Measurements from ENCODE around the gene ARFGEF2. TPM values are rescaled to one million over a fixed set of nuclear protein-coding genes. Genes with fewer than 3 reads are reported as not detected.

The ARFGEF2 gene
- total RNA-seq, 4 donors from 2014 or later = 27.6 to 33.5 (median 30.1) TPM

GRCh38 chr20:48940170-48940569 is 18.7 kb downstream of the ARFGEF2 start:
- H3K27ac ChIP-seq = no peak overlapping the region
- no peak for TF ChIP-seq POLR2A (IDR thresholded peaks at IDR 0.05)
- 44 to 74% methylated on average over 2 of the region's 2 CpGs for WGBS, 2 donors

GRCh38 chr20:48941467-48941866 is 20.0 kb downstream of the ARFGEF2 start:
- no peak for DNase-seq (ENCODE audit: low spot score in 2 of 2)
- Histone ChIP-seq H3K4me1 (peaks cover 0 to 15% (median 0%) of the 10 kb centered on the region in 4 donors), H3K36me3 (peaks cover 0 to 57% (median 4%) of the 10 kb centered on the region in 3 donors), H3K27ac (no peak overlapping the region), H3K9me3 (peaks cover 0 to 5% (median 0%) of the 10 kb centered on the region in 4 donors), H3K27me3 (no peaks in the 10 kb centered on the region), H3K4me3 (no peak overlapping the region)
- no peak for TF ChIP-seq POLR2A (IDR thresholded peaks at IDR 0.05)
- 68 to 80% methylated on average over 4 of the region's 4 CpGs for WGBS, 2 donors

More at GRCh38 chr20:48940170-48940569, 18.7 kb downstream of the ARFGEF2 start:
- no peaks in the 10 kb centered on the region for H3K27me3 ChIP-seq
- H3K36me3 ChIP-seq = peaks cover 0 to 49% (median 4%) of the 10 kb centered on the region in 3 donors
- H3K4me1 ChIP-seq = peaks cover 0 to 15% (median 0%) of the 10 kb centered on the region in 4 donors
- H3K9me3 ChIP-seq = peaks cover 0 to 9% (median 0%) of the 10 kb centered on the region in 4 donors
- no peak for DNase-seq (ENCODE audit: low spot score in 2 of 2)
- H3K4me3 ChIP-seq = no peak overlapping the region

- Histone ChIP-seq H3K9me3 (no peaks in the 10 kb centered on the region), H3K27ac (no peak overlapping the region), H3K4me1 (peaks cover 0 to 7% (median 0%) of the 10 kb centered on the region in 4 donors), H3K36me3 (peaks cover 0 to 62% (median 4%) of the 10 kb centered on the region in 3 donors), H3K4me3 (no peak overlapping the region), H3K27me3 (no peaks in the 10 kb centered on the region)
- TF ChIP-seq POLR2A (IDR thresholded peaks at IDR 0.05) (no peak), EP300 (IDR thresholded peaks at IDR 0.05) (no peak), CTCF (IDR thresholded peaks at IDR 0.05) (no peak)
- WGBS, 2 donors = 43 to 46% methylated on average over 2 of the region's 2 CpGs
- DNase-seq (ENCODE audit: low spot score in 2 of 2) = no peak
These were observed 21.2 kb downstream of the ARFGEF2 start for GRCh38 chr20:48942730-48943129.

GRCh38 chr20:48944663-48945297 is 23.3 kb downstream of the ARFGEF2 start:
- no peak overlapping the region for H3K27ac ChIP-seq
- peaks cover 0 to 81% (median 9%) of the 10 kb centered on the region in 3 donors for H3K36me3 ChIP-seq
- 84 to 98% methylated on average over 3 of the region's 3 CpGs for WGBS, 2 donors
- no peaks in the 10 kb centered on the region for H3K27me3 ChIP-seq
- H3K9me3 ChIP-seq = no peaks in the 10 kb centered on the region
- TF ChIP-seq CTCF (IDR thresholded peaks at IDR 0.05) = no peak
- TF ChIP-seq POLR2A (IDR thresholded peaks at IDR 0.05) = no peak
- TF ChIP-seq EP300 (IDR thresholded peaks at IDR 0.05) = no peak
- no peaks in the 10 kb centered on the region for H3K4me1 ChIP-seq
- no peak for DNase-seq (ENCODE audit: low spot score in 2 of 2)
- no peak overlapping the region for H3K4me3 ChIP-seq

- H3K9me3 ChIP-seq = no peaks in the 10 kb centered on the region
- H3K27ac ChIP-seq = no peak overlapping the region
- H3K4me3 ChIP-seq = no peak overlapping the region
- H3K4me1 ChIP-seq = no peaks in the 10 kb centered on the region
- no peak for DNase-seq (ENCODE audit: low spot score in 2 of 2)
- no peaks in the 10 kb centered on the region for H3K27me3 ChIP-seq
- H3K36me3 ChIP-seq = peaks cover 0 to 91% (median 9%) of the 10 kb centered on the region in 3 donors
- 73 to 74% methylated on average over 6 of the region's 6 CpGs for WGBS, 2 donors
- TF ChIP-seq EP300 (IDR thresholded peaks at IDR 0.05) (no peak), POLR2A (IDR thresholded peaks at IDR 0.05) (no peak), CTCF (IDR thresholded peaks at IDR 0.05) (no peak)
These were observed 24.5 kb downstream of the ARFGEF2 start for GRCh38 chr20:48945840-48946514.

GRCh38 chr20:48948612-48949011 is 27.1 kb downstream of the ARFGEF2 start:
- TF ChIP-seq EP300 (IDR thresholded peaks at IDR 0.05) = no peak
- no peak for TF ChIP-seq CTCF (IDR thresholded peaks at IDR 0.05)
- TF ChIP-seq POLR2A (IDR thresholded peaks at IDR 0.05) = no peak
- H3K4me1 ChIP-seq = no peaks in the 10 kb centered on the region
- H3K9me3 ChIP-seq = no peaks in the 10 kb centered on the region
- H3K27me3 ChIP-seq = no peaks in the 10 kb centered on the region
- 84 to 90% methylated on average over 6 of the region's 6 CpGs for WGBS, 2 donors
- H3K36me3 ChIP-seq = peaks cover 0 to 96% (median 14%) of the 10 kb centered on the region in 3 donors
- DNase-seq (ENCODE audit: low spot score in 2 of 2) = no peak
- no peak overlapping the region for H3K27ac ChIP-seq
- H3K4me3 ChIP-seq = no peak overlapping the region
